DND-41 (cell line): ENCODE results near the gene RAPH1.

Source experiments
- ATAC-seq: fragments of 200-7000 bp; cut with Tn5 transposase; 3 replicates; pipeline ENCODE4 v1.9.1; 2021; ENCODE audit warnings: low read depth; ENCODE audit not compliant: insufficient read depth
- DNase-seq: peaks from one replicate; pipeline ENCODE4 v3.0.0-alpha.2; 2020
- H2AFZ ChIP-seq: 2 replicates; pipeline ENCODE4 v1.6.0; 2012; ENCODE audit warnings: low read depth, low read length
- H3K27ac ChIP-seq: 2 replicates; pipeline ENCODE4 v1.5.1; 2012; ENCODE audit warnings: low read length, inconsistent platforms
- H3K27me3 ChIP-seq: fragments of 200-600 bp; sonication (generic); 2 replicates; pipeline ENCODE4 v1.6.0; 2012; ENCODE audit warnings: low read length, mild to moderate bottlenecking, inconsistent platforms; ENCODE audit not compliant: insufficient read depth, poor library complexity
- H3K36me3 ChIP-seq: 2 replicates; pipeline ENCODE4 v1.5.1; 2012; ENCODE audit warnings: low read length, inconsistent platforms; ENCODE audit not compliant: insufficient read depth
- H3K4me1 ChIP-seq: 2 replicates; pipeline ENCODE4 v1.5.1; 2012; ENCODE audit warnings: mild to moderate bottlenecking, low read length; ENCODE audit not compliant: insufficient read depth
- H3K4me2 ChIP-seq: 2 replicates; pipeline ENCODE4 v1.6.0; 2012; ENCODE audit warnings: mild to moderate bottlenecking, moderate library complexity, low read length, inconsistent platforms; ENCODE audit not compliant: insufficient read depth
- H3K4me3 ChIP-seq, 2 experiments: fragments of 200-600 bp in 1 of 2; shearing (Covaris generic) in 1 of 2; 2 replicates each; pipeline ENCODE4 v1.5.1; 2012 to 2016; ENCODE audit warnings: inconsistent platforms in 2 of 2, low read length in 2 of 2, mild to moderate bottlenecking in 2 of 2, low read depth in 1 of 2, moderate library complexity in 1 of 2
- H3K79me2 ChIP-seq: 2 replicates; pipeline ENCODE4 v1.6.0; 2012; ENCODE audit warnings: low read length, inconsistent platforms; ENCODE audit not compliant: insufficient read depth
- H3K9ac ChIP-seq: 2 replicates; pipeline ENCODE4 v1.6.0; 2012; ENCODE audit warnings: low read depth, mild to moderate bottlenecking, inconsistent platforms, low read length, moderate library complexity
- H3K9me3 ChIP-seq: 2 replicates; pipeline ENCODE4 v1.5.1; 2012; ENCODE audit warnings: low read length, moderate library complexity, mild to moderate bottlenecking, inconsistent platforms; ENCODE audit not compliant: insufficient read depth, severe bottlenecking
- H4K20me1 ChIP-seq: 2 replicates; pipeline ENCODE4 v1.6.0; 2012; ENCODE audit warnings: low read length; ENCODE audit not compliant: insufficient read depth
- CTCF ChIP-seq: IDR thresholded peaks from 2 replicates; pipeline ENCODE4 v1.5.1; 2012; ENCODE audit warnings: borderline replicate concordance, low read length, moderate library complexity, mild to moderate bottlenecking; ENCODE audit not compliant: poor library complexity, severe bottlenecking; ENCODE audit errors: extremely low read depth
- EZH2 ChIP-seq: IDR thresholded peaks from 3 replicates; pipeline ENCODE4 v1.6.1; 2012; ENCODE audit warnings: borderline replicate concordance, low read depth, mild to moderate bottlenecking, moderate library complexity, low read length, inconsistent platforms; ENCODE audit not compliant: severe bottlenecking

Gene RAPH1

GRCh38 chr2:203453858-203454451 is 81.1 kb downstream of the RAPH1 start:
- peak; percentile 81 for TF ChIP-seq CTCF
- TF ChIP-seq EZH2: no peak
- H3K9ac ChIP-seq: no peak overlapping the region
- H3K4me2 ChIP-seq: no peak overlapping the region
- no peak overlapping the region for H3K4me3 ChIP-seq
- no peaks in the 10 kb centered on the region for H3K27me3 ChIP-seq
- ATAC-seq (peak; percentile 92), DNase-seq (peak; percentile 53)
- no peak overlapping the region for H2AFZ ChIP-seq
- no peaks in the 10 kb centered on the region for H4K20me1 ChIP-seq
- H3K27ac ChIP-seq: no peak overlapping the region
- no peaks in the 10 kb centered on the region for H3K4me1 ChIP-seq
- H3K9me3 ChIP-seq: no peaks in the 10 kb centered on the region
- H3K79me2 ChIP-seq: no peaks in the 10 kb centered on the region
- H3K36me3 ChIP-seq: no peaks in the 10 kb centered on the region

GRCh38 chr2:203451689-203452088 is 83.4 kb downstream of the RAPH1 start:
- Histone ChIP-seq H3K79me2 (no peaks in the 10 kb centered on the region), H3K4me2 (no peak overlapping the region), H3K4me1 (no peaks in the 10 kb centered on the region), H3K27ac (no peak overlapping the region), H4K20me1 (no peaks in the 10 kb centered on the region), H3K4me3 (no peak overlapping the region), H2AFZ (no peak overlapping the region), H3K9me3 (no peaks in the 10 kb centered on the region), H3K9ac (no peak overlapping the region), H3K27me3 (no peaks in the 10 kb centered on the region), H3K36me3 (no peaks in the 10 kb centered on the region)
- DNase-seq (no peak), ATAC-seq (no peak)
- no peak for TF ChIP-seq CTCF
- no peak for TF ChIP-seq EZH2

- no peak for DNase-seq
- Histone ChIP-seq H2AFZ (no peak overlapping the region), H3K79me2 (no peaks in the 10 kb centered on the region), H3K9ac (no peak overlapping the region), H3K4me3 (no peak overlapping the region), H3K27me3 (no peaks in the 10 kb centered on the region), H3K4me1 (no peaks in the 10 kb centered on the region), H3K36me3 (no peaks in the 10 kb centered on the region), H3K4me2 (no peak overlapping the region), H3K9me3 (no peaks in the 10 kb centered on the region), H3K27ac (no peak overlapping the region), H4K20me1 (no peaks in the 10 kb centered on the region)
- TF ChIP-seq CTCF (no peak), EZH2 (no peak)
- no peak for ATAC-seq
These were observed 84.1 kb downstream of the RAPH1 start for GRCh38 chr2:203451011-203451410.

DNA sequence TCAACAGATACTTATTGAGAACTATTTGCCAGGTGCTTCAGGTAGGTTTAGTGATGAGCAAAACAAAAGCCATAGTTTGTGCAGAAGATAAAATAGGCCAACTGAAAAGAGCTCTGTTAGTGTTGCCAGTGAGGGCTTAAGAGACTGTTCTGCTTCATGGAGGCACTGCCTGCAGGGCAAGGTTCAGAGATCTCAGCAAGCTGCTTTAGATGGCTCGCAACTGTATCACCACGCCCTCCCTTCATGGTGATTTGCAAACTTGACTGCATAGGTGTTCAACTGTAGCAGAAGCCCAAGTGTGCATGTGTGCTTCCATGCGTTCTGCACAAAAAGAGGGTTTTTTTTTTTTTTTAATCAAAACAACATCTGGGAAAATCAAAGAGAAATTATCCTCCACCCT is 84.5 kb downstream of the RAPH1 start:
- no peak overlapping the region for H3K9ac ChIP-seq
- no peaks in the 10 kb centered on the region for H4K20me1 ChIP-seq
- DNase-seq (no peak), ATAC-seq (no peak)
- H2AFZ ChIP-seq: no peak overlapping the region
- TF ChIP-seq CTCF (no peak), EZH2 (no peak)
- no peak overlapping the region for H3K4me2 ChIP-seq
- H3K4me1 ChIP-seq: no peaks in the 10 kb centered on the region
- H3K27ac ChIP-seq: no peak overlapping the region
- no peaks in the 10 kb centered on the region for H3K79me2 ChIP-seq
- H3K36me3 ChIP-seq: no peaks in the 10 kb centered on the region
- no peaks in the 10 kb centered on the region for H3K9me3 ChIP-seq
- H3K27me3 ChIP-seq: no peaks in the 10 kb centered on the region
- H3K4me3 ChIP-seq: no peak overlapping the region
